ENCODE results near the gene COA5. TPM values are rescaled to one million over a fixed set of nuclear protein-coding genes. Genes with fewer than 3 reads are reported as not detected.

The COA5 gene, protein sequence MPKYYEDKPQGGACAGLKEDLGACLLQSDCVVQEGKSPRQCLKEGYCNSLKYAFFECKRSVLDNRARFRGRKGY
- 37.2 TPM for total RNA-seq

DNA sequence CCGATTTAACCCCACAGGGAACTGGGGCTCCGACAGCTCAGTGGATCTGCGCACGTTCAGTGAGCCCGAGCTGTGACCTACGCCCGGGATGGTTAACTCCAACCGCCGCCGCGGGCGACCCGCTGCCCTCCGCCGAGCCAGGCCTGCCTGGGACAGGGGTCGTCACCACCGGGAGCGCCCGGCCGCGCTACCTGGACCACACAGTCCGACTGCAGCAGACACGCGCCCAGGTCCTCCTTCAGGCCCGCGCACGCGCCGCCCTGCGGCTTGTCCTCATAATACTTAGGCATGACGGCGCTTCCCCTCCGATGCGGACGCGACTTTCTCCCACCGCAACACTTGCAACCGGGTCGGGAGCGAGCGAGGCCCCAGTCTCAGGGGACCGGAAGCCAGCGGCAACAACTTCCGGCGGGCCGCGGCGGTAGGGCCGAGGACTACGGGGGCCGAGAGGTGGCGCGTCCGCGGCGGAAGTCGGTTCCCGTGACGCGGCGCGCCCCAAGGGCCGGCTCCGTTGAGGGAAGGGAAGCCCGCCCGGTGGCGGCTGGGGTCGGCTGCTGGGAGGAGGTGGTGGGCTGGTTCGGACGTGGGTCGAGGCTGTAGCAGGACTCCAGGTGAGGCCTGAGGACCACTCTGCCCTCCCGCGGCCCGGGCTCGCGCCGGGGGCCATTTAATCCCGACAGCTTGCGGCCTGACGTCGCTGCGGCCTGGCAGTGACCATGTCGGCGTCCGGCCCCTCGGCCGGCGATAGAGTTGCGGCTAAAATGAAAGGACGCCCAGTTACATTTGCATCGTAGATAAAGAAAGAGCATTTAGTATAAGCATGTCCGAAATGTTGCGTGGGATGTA, at the start of gene COA5, which contains the start of gene UNC50:
TSS of gene COA5 (minus strand) at position 397 of the 846 bp plus-strand sequence. CDS start at position 290, 107 bp downstream.
TSS of gene UNC50 (plus strand) at position 474 of the 846 bp plus-strand sequence. CDS start 1,171 bp downstream, outside the sequence.
- DNase-seq (ENCODE audit: low spot score): peak; percentile 87

- no peak for DNase-seq (ENCODE audit: low spot score)
These were observed 48.5 kb upstream of the COA5 start for GRCh38 chr2:98656800-98657199.

GRCh38 chr2:98654699-98655495, 46.6 kb upstream of the COA5 start:
- no peak for DNase-seq (ENCODE audit: low spot score)

GRCh38 chr2:98650998-98651397, 42.7 kb upstream of the COA5 start:
- no peak for DNase-seq (ENCODE audit: low spot score)

GRCh38 chr2:98649992-98650375, 41.7 kb upstream of the COA5 start:
- DNase-seq (ENCODE audit: low spot score): no peak

DNA sequence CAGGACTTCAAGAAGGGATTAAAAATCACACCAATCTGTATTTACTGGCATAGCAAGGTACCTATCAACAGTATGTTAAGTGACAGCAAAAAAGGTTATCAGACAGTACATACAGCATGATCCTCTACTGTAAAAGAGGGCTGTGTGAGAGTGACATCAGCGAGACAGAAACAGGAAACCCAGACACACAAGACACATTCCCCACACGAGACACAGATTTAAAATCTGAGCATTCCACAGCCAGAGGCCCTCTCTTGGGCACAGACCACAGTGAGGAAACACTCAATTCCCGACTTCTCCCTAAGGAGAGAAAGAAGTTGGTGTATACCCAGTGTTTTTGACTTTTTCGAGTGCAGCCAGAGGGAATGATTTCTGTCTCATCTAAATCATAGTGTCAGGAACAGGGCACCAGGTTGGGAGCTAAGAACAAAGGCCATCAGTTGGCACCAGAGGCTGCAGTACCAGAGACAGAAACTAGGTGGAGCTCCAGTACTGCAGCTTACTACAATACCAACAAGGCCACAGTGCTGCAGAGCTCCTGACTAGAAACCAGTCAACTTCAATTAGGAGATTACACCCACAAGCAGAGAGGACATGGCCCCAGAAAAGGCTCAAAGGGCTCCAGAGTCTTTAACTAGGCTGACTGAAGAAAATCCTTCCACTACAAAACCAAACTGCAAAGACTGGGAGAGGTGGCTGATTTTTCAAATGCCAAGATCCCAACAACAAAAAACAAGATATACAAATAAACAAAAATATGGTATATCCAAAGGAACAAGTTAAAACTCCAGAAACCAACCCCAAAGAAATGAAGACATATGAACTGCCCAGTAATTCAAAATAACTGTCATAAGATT, 41.1 kb upstream of the COA5 start:
- peak; percentile 88 for DNase-seq (ENCODE audit: low spot score)

GRCh38 chr2:98648451-98648850, 40.1 kb upstream of the COA5 start:
- DNase-seq (ENCODE audit: low spot score): no peak

- DNase-seq (ENCODE audit: low spot score): no peak
These were observed 39.3 kb upstream of the COA5 start for GRCh38 chr2:98647636-98648035.

GRCh38 chr2:98643496-98644100, 35.3 kb upstream of the COA5 start:
- DNase-seq (ENCODE audit: low spot score): no peak

DNA sequence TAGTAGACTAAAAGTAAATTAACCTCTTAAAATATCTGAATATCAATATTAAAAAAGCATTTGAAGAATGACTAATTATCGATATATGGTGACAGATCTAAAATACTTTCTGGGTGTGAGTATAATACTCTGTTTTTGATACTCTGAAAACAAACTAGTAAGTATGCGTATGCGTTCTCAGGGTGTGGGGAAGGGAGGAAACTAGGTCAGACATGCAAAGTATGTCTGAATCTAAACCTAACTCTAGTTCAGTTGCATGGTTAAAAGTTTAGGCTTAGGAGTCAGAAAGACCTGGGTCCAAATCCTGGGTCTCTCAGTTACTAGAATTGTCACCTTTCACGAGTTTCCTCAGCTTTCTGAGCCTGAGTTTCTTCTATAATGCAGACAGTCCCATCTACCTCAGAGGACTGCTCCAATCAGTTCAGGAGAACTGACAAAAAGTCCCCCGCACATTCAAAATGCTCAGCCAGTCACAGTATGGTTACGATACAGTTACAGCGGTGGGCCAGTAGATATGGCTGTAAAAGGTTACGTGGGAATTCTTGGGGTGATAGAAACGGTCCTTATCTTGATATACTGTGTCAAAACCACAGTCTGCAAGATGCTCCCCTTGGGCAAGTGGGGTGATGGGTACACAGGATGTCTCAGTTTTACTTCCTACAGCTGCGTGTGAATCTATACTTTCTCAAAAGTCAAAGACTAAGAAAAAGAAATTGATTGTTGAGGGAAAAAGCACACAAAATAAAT, 29.3 kb upstream of the COA5 start:
- DNase-seq (ENCODE audit: low spot score): no peak

DNA sequence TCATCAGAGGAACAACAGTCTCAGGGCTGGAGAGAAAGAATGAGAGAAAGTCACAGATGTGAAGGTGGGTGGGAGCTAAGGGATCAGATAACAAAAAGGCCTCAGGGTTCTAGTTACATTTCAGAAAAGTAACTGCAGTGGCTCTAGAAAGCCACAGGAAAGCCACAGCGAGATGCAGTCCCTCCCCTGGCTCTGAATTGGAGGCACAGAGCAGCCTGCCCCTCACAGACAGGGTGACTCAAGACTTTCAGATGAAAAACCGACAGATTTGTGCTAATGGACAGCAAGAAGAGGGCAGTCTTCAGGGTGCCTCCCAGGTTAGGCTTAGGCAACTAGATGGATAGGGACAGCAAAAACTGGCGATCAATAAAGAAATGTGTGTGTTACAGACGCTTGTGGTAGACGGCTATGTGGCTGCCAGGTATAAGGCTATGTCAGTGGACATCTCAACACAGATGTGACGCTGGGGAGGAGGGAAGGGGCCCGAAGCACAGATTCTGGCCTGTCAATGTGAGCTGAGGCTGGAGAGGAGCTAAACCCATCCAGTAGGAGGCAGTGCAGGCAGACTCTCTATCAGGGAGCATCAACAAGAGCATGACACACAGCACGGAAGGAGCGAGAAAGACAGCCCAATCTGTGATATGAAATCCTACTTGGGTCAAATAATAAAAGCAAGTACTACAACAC, 26.2 kb upstream of the COA5 start:
- DNase-seq (ENCODE audit: low spot score): no peak

DNA sequence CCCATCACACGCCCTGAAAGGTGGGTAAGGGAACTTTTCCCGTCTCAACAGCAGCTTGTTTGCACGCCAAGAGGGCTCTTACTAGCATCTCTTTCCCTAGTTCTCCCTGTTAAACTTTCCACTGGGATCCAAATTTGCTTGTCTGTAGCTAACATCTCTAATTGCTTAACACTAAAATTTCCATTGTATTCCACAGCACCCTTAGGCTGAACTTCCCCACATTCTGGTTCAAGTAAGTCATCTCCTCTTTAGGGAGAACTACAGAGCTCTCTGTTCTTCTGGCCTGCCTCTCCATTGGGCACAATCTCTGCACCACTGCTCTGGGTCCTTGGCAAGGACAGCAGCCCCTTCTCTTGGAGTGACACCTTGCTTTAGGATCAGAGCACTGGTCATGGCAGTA, 24.0 kb upstream of the COA5 start:
- DNase-seq (ENCODE audit: low spot score): no peak

- DNase-seq (ENCODE audit: low spot score): no peak
These were observed 15.3 kb upstream of the COA5 start for GRCh38 chr2:98623657-98624056.

- DNase-seq (ENCODE audit: low spot score): no peak
These were observed 8.8 kb upstream of the COA5 start for GRCh38 chr2:98617149-98617548.

DNA sequence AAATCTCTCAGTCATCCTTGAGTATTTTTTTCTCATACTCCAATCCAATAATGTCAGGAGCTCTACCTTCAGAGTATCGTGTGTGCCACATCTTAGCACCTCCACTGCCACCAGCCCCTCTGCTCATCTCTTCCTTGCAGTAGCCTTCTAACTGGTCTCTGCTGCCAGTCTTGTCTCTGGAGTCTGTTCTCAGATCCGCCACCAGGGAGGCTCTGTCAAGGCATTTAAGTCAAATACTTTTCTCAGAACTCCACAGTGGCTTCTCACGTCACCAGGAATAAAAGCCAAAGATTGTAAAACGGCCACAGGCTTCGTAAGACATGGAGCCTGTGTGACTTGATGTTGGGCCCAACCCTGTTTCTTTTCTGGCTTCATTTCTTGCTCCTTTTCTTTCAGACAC, 7.2 kb upstream of the COA5 start:
- no peak for DNase-seq (ENCODE audit: low spot score)

DNA sequence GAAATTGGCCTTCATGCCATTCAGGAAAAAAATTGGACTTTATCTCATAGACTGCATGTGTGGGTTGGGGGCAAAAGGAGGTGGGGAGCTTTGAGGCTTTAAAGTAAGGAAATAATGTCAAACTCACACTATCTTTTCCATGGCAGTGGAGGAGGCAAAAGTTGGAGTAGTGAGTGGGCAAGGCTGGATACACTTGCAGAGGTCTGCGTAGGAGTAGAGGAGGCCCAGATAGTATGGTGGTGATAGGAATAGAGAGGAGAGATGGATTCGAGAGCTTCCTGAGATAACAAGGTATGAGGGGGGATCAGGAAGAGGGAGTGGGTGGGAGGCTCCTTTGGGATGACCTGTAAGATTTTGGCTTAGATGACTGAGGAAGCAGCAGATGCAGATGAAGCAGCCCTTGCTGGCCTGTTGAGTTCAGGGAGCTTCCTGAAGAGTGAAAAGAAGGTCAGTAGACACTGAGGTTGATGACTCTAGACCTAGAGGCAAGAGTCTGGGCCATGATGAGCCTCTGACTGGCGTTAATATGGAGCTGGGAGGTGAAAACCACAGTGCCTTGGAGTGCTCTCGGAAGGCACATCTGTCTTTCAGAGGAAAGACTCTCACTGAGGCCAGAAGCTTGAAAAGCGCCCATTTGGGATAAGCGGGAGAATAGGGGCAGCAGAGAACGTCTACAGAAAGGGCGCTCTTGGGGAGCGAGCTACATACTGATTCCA, 5.9 kb upstream of the COA5 start:
- no peak for DNase-seq (ENCODE audit: low spot score)

- DNase-seq (ENCODE audit: low spot score): no peak
These were observed 771 bp upstream of the COA5 start for GRCh38 chr2:98608962-98609604.

DNA sequence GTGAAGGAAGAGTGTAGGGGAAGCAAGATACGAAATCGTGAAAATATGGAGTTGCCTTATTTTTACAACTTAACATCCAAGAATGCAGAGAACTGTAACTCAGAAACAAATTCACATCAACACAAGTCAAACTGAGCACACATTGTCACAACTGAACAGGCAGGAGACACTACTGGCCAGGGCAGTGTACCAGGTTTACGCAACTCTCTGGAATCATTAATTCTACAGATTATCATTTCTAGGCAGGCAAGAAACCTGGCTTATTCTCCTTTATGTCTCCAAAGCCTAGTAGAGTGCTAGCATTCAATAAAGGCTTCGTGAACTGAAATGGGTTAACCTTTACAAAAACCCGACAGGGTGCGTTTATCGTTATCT, 584 bp downstream of the COA5 start:
- DNase-seq (ENCODE audit: low spot score): no peak

GRCh38 chr2:98607104-98607503, 1.2 kb downstream of the COA5 start:
- no peak for DNase-seq (ENCODE audit: low spot score)

All from mucosa of gallbladder (tissue), 1 donor.